AG08396 (cell line): ENCODE results near the gene ANKS4B.
"Not testable (repeated sequence)": the region's sequence is repeated elsewhere in the genome, so short reads cannot be mapped to it uniquely, and the experiment has no call there.

ENCODE experiments used
- DNase-seq: peaks from one replicate; pipeline ENCODE4 v3.0.0; 2012; ENCODE audit warnings: low spot score, mixed read lengths

Gene ANKS4B

GRCh38 chr16:21262779-21263639 is 29.5 kb downstream of the ANKS4B start:
- DNase-seq, result no peak

- peak; percentile 32 for DNase-seq
These were observed 30.4 kb downstream of the ANKS4B start for GRCh38 chr16:21263640-21264570.

- DNase-seq, result no peak
These were observed 31.1 kb downstream of the ANKS4B start for GRCh38 chr16:21264571-21265036.

GRCh38 chr16:21265104-21265837 is 31.8 kb downstream of the ANKS4B start:
- no peak for DNase-seq

- no peak for DNase-seq
These were observed 33.8 kb downstream of the ANKS4B start for GRCh38 chr16:21267298-21267697.

- DNase-seq, result no peak
These were observed 34.7 kb downstream of the ANKS4B start for GRCh38 chr16:21268236-21268635.

- DNase-seq, result no peak
These were observed 38.8 kb downstream of the ANKS4B start for GRCh38 chr16:21272253-21272652.

GRCh38 chr16:21272763-21273162 is 39.3 kb downstream of the ANKS4B start:
- not testable (repeated sequence) for DNase-seq

- DNase-seq, result no peak
These were observed 40.8 kb downstream of the ANKS4B start for GRCh38 chr16:21274172-21274726.

GRCh38 chr16:21275529-21275928 is 42.0 kb downstream of the ANKS4B start:
- DNase-seq, result no peak

GRCh38 chr16:21276090-21276489 is 42.6 kb downstream of the ANKS4B start:
- DNase-seq, result no peak

GRCh38 chr16:21277045-21277926 is 43.8 kb downstream of the ANKS4B start:
- DNase-seq, result no peak

GRCh38 chr16:21277927-21278706 is 44.6 kb downstream of the ANKS4B start, which contains the start of gene CRYM:
CRYM (minus strand) TSS chr16:21278290; CDS start chr16:21278251, 39 bp downstream.
- DNase-seq, result peak; percentile 79

- no peak for DNase-seq
These were observed 46.0 kb downstream of the ANKS4B start for GRCh38 chr16:21279501-21279900.

- no peak for DNase-seq
These were observed 48.3 kb downstream of the ANKS4B start for GRCh38 chr16:21281698-21282389.

- DNase-seq, result peak; percentile 64
These were observed 50.2 kb downstream of the ANKS4B start for GRCh38 chr16:21283521-21284289.

- no peak for DNase-seq
These were observed 50.9 kb downstream of the ANKS4B start for GRCh38 chr16:21284414-21284813.

- DNase-seq, result no peak
These were observed 51.8 kb downstream of the ANKS4B start for GRCh38 chr16:21285314-21285713.
